NK-92 treated with Interleukin-12 subunit alpha and Interleukin-12 subunit beta, amount 100 ng/mL, for 24 hours (cell line): ENCODE results near the gene PI16.

Source experiments
- DNase-seq: peaks from one replicate; lab custom pipeline; 2025; lab: John Stamatoyannopoulos, UW

PI16 gene

DNA sequence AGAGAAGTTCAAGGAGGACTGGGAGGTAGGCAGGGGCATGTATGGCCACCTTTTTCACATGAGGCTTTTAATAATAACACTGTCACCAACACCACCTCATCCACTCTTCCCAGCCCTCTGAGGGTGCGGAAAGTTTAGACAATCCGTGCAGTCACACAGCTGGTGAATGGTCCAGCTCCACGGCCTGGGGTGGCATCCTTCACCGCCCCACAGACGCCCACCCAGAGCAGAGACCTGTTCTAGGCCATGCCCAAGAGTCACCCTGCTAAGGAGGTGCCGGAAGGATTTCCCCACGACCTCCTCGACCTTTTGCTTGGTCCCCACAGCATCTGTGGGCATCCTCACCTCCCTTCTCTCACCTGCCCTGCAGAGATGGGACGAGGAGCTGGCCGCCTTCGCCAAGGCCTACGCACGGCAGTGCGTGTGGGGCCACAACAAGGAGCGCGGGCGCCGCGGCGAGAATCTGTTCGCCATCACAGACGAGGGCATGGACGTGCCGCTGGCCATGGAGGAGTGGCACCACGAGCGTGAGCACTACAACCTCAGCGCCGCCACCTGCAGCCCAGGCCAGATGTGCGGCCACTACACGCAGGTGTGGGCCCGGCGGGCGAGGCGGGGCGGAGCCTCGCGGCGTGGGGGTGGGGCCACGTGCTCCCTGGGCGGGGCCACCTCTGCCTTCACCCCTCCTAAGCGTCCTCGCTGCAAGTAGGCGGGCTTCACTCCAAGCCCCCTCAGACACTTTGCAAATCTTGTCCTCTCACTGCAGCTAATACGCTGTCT, 4.4 kb downstream of the PI16 start:
- DNase-seq, result no peak

DNA sequence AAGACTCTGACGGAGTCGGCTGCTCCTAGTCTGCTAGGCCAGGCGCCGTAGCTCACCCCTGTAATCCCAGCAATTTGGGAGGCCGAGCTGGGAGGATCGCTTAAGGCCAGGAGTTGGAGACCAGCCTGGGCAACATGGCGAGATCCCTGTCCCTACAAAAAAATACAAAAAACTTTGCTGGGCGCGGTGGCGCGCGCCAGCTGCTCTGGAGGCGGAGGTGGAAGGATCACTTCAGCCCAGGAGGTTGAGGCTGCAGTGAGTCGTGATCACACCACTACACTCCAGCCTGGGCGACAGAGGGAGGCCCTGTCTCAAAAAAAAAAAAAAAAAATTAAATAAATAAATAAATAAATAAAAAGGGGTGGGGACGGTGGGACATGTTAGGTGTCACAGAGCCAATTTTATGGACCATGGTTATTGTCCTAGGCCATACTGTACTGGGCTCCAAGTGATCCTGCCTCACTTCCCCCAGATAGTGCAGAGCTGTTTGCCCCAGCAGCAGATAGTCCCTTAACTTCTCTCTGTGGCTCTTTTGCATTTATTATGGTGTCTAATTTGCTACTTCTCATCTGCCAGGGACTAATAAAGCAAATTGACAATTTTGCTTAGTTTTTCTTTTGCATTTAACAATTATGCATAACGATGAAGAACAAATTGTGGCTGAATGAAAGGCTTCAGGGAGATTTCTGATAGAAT, 5.2 kb downstream of the PI16 start:
- no peak for DNase-seq

DNA sequence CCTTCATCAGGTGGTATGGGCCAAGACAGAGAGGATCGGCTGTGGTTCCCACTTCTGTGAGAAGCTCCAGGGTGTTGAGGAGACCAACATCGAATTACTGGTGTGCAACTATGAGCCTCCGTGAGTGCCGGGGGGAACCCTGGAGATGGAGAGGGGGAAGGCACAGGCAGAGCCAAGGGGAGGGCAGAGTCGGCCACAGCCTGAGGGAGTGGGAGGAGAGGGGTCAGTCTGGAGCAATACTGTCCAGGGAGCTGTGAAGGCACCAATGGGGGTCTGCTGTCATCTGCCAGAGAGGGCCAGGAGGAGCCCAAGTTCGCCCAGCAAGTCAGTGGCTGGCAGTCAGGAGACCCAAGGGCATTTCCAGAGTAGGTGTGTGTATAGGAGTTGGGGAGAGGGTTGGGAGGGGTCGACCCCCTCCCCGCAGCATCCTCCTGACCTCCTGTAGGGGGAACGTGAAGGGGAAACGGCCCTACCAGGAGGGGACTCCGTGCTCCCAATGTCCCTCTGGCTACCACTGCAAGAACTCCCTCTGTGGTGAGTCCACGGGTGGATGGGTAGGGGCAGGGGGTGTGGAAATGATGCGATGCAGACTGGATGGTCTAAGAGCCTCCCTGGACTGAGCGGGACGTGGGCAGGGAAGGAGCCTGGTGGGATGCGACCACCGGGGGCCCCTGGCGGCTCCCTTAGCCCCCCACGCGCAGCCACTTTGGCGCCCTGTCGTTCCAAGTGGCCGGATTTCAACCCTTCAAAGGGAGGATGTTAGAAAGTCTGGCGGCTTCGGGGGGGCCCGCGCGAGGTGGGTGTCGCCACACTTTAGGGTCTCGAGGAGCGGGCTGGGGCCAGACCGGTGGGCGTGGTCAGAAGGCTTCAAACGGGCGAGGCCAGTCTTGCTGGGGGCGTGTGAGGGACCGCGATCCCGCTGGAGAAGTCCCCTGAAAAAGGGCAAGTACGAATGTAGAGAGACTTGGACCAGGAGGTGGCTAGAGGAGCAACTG, 7.2 kb downstream of the PI16 start:
- no peak for DNase-seq

DNA sequence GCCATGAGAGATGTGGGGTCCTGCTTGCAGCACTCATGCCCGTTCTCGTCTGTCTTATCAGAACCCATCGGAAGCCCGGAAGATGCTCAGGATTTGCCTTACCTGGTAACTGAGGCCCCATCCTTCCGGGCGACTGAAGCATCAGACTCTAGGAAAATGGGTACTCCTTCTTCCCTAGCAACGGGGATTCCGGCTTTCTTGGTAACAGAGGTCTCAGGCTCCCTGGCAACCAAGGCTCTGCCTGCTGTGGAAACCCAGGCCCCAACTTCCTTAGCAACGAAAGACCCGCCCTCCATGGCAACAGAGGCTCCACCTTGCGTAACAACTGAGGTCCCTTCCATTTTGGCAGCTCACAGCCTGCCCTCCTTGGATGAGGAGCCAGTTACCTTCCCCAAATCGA, 8.3 kb downstream of the PI16 start:
- DNase-seq, result no peak

DNA sequence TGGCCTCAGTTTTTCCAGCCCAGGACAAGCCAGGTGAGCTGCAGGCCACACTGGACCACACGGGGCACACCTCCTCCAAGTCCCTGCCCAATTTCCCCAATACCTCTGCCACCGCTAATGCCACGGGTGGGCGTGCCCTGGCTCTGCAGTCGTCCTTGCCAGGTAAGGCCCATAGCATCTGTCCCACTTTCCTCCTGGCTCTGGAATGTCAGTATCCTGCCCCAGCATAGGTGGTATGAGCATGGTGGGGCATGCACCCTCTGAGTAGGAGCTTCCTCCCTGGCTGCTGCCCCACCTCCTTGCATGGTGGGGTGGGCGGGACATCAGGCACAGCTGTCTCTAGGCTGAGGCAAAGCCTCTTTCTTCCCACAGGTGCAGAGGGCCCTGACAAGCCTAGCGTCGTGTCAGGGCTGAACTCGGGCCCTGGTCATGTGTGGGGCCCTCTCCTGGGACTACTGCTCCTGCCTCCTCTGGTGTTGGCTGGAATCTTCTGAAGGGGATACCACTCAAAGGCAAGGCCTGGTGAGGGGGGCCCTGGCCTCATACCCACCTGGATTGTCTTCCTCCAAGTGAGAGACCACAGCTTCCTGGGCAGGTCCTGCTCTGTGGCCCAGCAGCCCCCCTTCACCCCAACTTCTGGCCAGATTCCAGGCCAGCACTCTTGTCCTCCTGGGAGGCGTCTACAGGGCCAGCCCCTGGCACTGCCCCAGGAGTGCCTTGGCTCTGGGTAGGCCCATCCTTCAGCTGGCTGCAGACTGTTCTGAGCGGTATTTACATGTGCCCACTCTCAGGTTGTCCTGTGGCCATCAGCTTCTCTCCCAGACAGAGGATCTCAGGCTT, 9.1 kb downstream of the PI16 start:
- no peak for DNase-seq

DNA sequence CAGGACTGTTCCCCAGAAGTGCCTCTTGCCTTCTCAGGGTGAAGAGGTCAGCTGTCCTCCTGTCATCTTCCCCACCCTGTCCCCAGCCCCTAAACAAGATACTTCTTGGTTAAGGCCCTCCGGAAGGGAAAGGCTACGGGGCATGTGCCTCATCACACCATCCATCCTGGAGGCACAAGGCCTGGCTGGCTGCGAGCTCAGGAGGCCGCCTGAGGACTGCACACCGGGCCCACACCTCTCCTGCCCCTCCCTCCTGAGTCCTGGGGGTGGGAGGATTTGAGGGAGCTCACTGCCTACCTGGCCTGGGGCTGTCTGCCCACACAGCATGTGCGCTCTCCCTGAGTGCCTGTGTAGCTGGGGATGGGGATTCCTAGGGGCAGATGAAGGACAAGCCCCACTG, 9.8 kb downstream of the PI16 start:
- no peak for DNase-seq

DNA sequence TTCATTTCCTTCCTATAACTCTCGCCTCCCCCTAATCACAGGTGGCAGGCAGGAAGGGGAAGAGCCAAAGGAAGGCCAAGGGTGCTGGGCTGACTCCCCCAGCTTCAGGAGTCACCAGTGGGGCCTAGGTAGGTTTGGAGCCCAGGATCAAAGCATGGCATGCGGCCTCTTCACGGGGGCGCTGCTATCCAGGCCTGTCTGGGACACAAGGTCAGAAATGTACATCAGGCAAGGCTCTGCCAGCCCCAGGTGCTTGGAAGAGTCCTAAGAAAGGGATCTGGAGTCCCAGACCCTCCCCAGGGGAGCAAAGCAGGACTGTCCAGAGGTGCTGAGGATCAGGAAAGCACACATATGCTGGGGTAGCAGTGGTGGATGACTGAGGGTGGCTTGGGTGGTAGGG, 10.4 kb downstream of the PI16 start:
- no peak for DNase-seq

DNA sequence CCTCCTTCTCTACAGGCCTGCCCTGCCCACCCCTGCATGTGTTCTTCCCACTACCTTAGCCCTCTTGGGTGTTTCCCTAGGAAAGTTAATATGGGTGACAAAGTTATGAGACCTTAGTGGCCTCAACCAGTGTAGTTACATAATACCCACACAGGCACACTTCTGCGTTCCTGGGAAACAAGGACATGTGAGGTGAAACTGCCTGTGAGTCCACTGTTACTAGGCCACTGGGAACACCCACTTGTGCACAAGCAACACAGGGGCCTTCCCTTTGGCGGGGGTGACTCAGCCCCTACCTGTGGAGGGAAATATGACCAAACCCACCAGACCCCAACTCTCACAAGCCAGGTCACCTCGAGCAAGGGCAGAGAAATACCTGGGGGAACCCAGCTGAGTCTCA, 12.8 kb downstream of the PI16 start:
- no peak for DNase-seq

DNA sequence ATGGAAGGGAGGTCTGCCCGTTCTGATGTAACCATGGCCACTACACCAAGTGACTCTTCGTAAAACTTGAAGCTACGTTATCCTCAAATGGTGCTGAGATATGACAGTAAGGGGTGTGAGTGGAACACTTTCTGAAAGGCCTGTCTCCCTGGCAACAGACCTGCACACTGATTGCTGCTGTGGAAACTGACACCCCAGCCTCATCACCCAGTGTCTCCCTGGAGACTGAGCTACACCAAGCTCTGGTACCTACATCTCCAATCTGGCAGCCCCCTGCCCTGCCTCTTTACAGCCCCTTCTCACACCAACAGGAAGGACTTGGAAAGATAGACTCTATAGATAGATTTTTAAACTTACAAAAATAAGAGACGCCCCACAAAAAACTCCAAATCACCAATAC, 13.2 kb downstream of the PI16 start:
- DNase-seq, result no peak

DNA sequence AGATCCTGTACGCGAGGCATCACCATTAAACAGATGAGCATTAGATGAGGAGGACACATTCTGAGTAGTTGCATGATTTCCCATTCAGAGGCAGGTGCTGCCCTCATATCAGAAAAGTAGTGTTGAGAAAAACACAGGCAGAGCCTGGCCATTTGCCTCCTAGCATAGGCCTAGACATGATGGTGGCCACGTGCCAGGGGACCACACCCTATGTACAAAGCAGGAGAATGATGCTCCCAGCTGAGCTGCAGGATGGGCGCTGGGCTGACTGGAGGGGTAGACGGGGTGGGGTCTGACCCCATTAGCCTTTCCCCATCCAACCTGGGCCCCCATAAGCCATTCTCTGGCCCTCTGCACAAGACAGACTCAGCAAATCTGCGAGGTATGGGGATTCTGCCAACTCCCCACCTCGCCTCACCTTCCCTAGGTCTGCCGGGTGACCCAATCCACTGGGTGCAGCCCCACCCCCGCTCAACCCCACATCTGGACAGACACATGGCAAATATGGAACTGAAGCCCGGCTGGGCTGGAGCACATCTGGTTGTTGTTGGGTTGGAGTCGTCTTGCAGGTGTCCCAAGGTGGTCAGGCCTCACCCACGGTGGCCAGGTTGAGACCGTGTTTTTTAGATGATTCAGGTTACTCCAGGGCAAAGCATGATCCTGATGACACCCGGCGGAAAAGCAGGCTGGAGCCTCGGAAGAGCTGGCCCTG, 13.9 kb downstream of the PI16 start:
- no peak for DNase-seq

DNA sequence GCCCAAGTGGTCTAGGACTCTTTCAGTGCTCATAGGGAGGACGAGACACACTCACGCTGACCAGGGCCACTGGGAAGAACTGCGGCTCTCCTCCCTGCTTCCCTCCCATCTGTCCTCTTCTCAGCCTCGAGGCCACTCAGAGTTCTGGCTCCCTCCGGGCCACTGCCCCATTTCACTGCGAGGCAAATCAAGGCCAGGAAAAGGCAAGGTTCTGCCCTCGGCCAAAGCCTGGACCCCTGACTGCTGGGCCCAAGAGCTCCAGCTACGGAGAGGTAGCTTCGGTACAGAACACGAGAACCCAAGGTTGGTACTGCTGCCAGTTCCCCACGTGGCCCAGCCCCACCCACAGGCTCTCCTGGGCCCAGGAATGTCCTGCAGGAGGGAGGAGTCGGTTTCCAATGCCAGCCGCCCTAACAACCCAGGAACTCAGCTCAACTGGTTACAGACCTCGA, 14.7 kb downstream of the PI16 start:
- DNase-seq, result no peak

DNA sequence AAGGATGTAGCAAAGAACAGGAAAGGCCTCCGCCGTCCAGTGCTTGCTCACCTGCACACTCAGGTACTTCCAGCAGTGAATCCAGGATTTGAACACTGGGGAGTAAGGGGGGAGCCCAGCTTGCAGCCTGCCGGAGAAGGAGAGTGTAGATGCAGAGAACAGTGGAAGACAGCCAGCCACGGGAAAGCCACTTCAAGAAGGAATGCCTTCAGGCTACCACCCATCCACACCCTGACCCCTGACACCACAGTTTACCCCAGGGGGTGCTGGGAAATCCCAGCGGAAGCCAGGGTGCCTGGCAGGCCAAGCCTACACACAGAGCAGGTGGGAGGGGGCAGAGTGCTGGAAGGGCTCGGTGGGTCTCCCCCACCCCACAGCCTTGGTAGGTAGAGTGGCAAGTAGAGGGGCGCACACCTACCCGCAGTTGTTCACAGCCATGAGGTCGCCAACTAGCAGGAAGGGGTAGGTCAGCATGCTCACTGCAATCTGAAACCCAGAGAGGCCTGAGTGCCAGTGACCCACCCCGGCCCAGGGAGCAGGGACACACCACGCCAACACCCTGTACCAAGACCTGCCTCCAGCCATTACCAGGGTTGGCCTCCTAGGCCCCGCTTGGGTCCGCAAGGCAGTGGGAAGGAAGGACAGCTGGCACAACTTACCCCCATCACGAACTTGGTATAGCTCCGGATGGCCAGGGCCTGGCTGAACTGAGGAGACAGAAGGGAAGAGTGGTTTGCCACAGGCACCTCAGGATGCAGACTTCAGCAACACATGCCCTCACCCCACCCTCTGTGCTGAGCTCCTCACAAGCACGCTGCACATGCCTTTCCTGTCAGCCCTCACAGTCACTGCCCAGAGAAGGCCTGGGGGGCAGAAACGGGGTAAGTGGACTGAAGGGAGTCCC, 15.7 kb downstream of the PI16 start:
- DNase-seq, result no peak

DNA sequence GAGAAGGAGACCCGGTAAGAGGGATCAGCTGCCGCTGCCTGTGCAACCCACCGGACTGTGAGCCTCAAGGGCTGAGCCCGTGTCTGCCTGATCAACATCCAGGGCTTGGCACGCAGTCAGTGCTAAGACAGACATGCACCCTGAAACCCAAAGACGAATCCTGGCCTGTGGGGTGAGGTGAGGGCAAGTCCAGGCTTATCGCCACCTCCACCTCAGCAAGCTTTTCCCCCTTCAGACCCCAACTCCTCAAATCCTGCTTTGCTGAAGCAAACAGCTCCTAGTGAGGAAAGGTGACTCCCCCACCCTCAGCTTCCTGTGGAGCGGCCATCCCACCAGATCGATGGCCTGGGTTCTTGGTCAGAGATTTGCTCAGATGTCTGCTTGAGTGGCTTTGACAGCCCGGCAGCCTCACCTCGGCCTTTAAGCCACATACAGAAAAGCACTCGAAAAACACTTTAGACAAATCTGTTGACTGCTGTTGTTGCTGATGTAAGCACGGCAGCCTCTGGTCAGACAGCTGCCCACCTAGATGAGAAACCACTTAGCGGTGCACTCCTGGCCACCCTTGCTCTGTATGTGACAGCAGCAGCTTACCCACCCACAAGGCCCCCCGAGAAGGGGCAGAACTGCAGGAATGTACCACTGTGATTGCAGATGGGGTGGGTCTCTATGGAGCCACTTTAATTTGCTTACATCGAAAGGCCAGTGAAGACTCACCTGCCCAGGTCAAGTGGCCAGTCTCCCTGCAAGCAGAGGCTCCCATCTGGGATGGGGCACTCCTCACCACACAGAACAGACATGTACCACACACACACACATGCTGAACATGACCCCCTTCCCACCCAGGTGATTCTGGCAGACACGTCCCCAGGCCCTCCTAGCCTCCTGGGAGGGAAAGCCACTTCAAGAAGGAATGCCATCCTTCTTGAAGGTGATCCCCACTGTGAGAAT, 16.6 kb downstream of the PI16 start:
- DNase-seq, result no peak

DNA sequence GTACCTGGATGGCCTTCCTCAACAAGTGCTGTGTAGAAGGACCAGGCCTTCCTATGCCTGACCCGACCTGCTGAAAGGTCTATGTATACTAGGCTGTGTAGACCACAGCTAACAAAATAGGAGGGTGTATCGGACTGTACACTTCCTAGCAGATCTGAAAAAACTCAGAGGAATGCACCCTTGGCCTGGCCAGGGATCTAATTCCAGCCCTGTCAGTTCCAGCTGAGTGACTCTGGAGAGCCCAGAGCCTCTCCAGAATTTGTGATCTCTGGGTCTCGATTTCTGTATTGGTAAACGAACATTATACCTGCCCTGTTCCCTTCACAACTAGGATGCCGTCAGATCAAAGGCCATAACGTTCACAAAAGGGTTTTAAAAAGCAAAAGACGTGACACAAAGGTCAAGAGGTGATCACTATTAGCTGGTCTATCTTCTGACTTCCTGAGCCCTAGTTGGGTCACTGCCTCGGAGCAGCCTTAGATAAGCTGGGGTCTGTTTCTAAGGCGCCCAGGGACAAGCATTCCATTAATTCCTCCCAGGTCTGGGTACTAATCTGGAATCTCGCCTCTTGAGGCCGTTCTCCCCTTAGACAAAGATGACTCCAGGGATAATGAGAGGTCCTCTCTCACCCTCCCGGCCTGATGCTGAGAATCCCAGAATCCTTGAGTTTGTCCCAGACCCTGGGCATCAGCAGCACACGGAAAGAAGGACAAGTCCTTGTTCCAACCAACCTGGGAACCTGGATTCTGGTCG, 17.6 kb downstream of the PI16 start:
- DNase-seq, result no peak

DNA sequence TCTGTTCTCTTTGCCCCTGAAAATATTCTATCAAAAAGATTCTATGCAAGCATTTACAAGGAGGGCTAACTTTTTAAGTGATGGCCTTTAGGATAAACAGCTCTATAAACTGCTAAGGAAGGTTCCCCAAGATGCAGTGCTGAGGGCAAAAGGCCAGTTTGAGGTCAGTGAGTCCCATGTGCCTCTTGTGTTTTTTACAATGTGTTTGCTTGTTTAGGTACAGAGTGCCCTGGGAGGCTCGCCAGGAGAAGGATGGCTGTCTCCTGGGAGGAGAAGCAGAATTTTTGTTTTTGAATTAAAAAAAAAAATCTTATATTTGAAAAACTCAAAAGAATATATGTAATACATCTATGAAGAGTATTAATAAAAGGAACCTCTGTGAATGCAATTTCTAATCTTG, 18.7 kb downstream of the PI16 start:
- DNase-seq, result no peak

DNA sequence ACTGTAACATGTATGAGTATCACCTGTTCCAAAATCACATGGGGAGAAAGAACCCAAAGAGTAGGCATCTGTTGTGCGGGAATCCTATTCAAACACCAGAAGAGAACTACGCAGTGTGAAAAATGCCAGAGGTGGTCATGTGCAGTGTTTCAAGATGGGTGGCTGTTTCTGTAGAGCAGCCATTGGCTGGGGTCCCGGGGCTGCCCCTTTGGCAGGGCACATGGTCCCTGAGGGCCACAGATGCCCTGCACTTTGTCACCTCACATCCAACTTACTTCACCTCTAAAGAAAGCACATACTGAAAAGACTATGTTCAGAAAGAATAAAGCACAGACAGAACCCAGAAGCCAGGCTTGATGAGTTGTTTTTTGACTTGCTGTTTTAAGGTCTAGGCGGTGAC, 19.1 kb downstream of the PI16 start:
- no peak for DNase-seq

DNA sequence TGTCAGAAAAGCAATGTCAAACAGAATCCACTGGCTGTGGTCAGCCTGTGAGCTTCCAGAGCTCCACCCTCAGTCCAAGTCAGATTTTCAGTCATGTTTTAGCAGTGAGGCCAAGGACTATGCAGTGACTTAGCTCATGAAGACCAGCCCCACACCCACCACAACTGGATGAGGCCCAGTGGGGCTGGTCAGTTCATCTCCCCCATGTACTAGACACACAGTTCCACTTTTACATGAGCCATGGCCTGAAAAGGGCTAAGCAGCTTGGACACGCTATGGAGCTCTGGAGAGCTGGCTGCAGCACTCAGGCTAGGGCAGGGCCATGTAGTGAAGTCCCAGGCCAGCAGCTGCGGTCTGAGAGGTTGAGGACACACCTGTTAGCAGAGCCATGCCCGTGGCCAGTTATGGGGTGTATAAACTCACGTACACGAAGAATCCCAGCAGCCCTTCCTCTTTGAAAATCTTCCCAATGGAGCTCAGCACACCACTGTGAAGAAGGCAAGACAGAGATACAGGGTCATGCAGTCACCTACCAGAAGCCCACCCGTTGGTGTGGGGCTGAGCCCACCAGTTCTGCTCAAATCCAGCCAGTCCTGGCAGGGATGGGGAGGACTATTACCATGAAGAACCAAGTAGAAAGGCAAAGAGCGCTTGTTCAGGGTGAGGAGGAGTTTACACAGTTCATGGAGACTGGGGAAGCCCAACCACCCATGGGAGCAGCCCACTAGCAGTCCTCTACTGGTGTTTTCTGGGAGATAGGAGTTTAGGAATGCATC, 20.9 kb downstream of the PI16 start:
- DNase-seq, result no peak
